ENCODE results near the gene APPL1. TPM values are rescaled to one million over a fixed set of nuclear protein-coding genes. Genes with fewer than 3 reads are reported as not detected.
"Not testable (repeated sequence)": the region's sequence is repeated elsewhere in the genome, so short reads cannot be mapped to it uniquely, and the experiment has no call there.

APPL1 gene
- total RNA-seq, 1 donor from 2014 or later = 39.9 TPM

- DNase-seq (ENCODE audit: low spot score) = no peak
Measured at GRCh38 chr3:57268416-57268815, 40.9 kb downstream of the APPL1 start.

DNA sequence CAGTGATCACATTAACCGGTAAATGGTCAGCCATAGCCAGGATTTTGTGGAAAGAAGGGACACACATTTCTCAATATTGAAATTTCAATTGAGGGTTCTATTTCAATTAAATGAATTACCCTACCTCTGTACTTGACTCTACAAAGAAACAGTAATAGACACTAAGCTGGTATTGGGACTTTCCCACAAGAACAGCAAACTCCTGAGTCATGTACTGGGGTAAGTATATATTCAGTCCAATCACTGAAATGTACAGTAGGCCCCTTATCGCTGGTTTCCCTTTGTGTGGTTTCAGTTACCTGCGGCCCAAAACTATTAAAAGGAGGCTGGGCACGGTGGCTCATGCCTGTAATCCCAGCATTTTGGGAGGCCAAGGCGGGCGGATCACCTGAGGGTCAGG lies 47.3 kb downstream of the APPL1 start:
- DNase-seq (ENCODE audit: low spot score) = no peak

GRCh38 chr3:57275393-57275792 lies 47.9 kb downstream of the APPL1 start:
- no peak for DNase-seq (ENCODE audit: low spot score)

DNA sequence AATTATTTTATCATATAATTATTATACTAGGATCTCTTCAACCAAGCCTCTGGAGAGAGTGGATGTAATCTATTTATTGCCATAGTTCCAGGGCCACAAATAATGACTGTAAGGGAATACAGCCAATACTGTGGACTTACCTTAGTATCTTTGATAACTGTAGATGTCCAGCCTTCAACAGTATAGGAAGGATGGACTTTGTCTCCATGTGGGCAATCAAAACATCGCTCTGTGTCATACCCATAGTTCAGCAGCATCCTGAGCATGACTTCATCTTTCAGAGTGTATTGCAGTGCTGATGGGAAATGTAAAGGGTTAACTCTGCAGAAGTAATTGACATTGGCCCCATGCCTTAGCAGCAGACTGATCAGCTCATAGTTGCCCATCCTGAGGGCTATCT lies 50.7 kb downstream of the APPL1 start:
- DNase-seq (ENCODE audit: low spot score) = no peak

- DNase-seq (ENCODE audit: low spot score) = no peak
Measured at GRCh38 chr3:57279685-57280084, 52.2 kb downstream of the APPL1 start.

DNA sequence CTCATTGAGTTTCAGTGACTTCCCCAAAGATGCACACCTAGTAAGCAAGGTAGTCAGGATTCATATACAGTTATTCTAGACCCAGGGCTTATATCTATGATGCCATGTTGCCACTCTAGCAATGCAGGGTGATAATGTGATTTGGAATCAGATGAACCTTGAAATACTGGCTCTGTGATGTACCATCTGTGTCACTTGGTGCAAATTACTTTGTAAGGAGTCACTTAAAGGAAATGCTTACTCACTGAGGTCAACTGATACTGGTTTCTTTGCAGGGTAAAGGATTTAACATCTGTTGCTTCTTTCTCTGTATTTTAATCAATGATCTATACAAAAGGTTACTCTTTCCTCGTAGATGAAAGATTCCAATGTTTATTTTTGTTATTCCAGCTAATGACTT lies 54.2 kb downstream of the APPL1 start:
- DNase-seq (ENCODE audit: low spot score) = no peak

GRCh38 chr3:57283334-57283733 lies 55.8 kb downstream of the APPL1 start:
- DNase-seq (ENCODE audit: low spot score) = no peak

DNA sequence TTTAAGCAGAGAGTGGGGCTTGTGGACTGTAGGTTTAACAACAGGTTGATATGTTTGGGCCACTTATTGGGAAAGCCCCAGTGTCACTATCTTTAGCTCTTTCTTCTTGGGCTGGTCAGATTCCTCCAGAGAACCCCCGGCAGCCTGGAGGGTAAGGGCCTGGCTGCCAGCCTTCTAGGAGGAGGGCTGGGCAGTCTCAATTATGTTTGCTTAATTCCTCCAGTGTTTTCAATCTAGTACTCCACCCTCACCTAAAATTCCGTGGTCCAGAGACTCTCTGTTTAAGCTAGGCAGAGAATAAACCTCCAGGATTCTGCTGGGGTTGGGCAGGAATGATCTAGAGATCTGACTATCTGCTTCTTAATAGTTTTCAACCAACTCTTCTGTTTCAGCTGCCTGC lies 59.7 kb downstream of the APPL1 start:
- DNase-seq (ENCODE audit: low spot score) = no peak

DNA sequence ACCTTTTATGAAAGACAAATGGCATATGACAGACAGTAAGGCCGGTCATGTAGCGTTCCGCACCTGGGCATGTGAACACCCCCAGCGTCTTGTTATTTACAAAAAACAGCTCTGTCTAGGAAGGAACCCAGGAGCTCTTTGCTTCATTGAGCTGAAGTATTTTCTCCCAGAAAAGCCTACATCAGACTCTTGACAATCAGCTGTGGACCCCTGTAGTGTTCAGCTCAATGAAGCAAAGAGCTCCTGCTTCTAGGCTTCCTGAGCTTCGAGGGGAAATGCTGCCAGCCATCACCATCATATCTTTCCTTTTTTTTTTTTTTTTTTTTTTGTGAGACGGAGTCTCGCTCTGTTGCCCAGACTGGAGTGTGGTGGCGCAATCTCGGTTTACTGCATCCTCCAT lies 60.9 kb downstream of the APPL1 start:
- no peak for DNase-seq (ENCODE audit: low spot score)

DNA sequence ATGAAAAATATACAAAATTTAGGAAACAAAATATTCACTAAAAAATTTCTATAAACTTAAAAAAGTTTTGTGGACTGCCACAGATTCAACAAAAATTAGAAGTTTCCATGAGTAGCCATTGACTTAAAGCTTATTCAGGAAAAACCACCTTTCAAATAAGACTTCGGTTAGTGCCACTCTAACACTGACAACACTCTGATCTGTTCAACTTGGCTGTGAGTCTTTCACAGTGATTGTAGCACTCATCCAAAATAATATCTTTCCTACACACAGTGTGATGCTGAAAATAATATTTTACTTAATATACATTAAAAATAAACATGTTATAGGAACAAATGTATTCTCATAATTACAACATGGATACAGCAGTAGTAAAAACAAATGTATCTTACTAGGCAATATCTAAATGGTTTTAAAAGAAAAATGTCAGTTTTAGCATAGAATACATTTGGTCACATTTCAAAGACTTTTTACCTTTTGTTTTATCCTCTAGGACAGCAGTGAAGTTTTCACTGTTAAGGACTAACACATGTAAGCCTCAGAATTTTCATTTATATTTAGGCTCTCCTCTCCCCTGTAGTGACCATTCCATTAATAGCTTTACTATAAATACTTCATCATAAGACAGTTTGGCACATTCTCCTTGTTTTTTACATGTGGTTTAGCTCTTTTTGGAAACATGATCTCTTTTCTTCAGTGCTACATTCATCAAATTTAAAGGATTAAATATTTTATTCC lies 64.8 kb downstream of the APPL1 start, which contains the start of gene ASB14:
TSS of gene ASB14 (minus strand) at position 527 of the 738 bp plus-strand sequence. CDS start 652 bp downstream, outside the sequence.
- no peak for DNase-seq (ENCODE audit: low spot score)

DNA sequence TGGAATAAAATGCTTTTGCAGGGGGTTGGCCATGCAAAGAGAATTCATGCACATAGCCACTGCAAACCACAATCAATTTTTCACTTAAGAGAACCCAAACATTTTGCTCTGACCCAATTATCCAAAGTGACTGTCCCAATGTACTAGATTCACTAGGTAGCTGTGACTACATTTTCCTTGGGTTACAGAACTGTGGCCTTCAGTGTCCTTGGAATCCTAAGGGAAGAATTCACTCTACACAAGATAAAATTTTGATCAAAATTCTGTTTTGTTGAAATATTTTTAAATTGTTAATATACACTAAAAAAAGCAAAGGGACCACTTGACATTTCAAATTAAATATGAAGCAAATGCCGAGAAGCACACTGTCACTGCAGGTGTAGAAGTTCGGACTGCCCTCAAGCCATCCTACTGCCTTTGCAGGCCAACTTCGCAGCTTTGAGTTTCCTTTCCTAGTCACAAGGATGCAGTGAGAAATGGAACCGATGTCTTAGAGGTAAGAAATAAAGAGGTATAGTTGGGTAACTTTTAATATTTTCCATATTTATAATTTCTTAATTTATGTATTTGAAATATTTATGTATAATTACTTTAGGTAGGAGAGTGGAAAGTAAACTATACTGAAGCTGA lies 65.5 kb downstream of the APPL1 start:
- DNase-seq (ENCODE audit: low spot score) = no peak

- DNase-seq (ENCODE audit: low spot score) = peak; percentile 20
Measured at GRCh38 chr3:57298041-57298440, 70.5 kb downstream of the APPL1 start.

- not testable (repeated sequence) for DNase-seq (ENCODE audit: low spot score)
Measured at GRCh38 chr3:57303520-57303919, 76.0 kb downstream of the APPL1 start.

GRCh38 chr3:57309769-57310360 lies 82.3 kb downstream of the APPL1 start:
- no peak for DNase-seq (ENCODE audit: low spot score)

DNA sequence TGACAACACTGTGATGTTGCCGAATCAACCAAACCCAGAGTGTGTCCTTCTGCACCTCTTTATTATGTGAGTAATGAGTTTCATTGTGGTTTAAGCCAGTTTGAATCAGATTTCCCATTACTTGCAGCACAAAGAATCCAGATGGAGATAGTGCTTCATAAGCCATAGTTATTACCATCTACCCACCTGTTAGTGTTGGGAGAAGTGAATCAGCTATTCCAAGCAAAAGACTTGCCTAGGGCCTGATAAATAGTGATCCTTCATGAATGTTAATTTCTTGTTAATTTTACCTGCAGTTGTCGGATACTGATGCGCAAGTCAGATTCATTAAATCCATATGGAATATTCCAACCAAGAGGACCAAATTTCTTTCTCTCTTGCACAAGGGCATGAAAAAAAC lies 86.7 kb downstream of the APPL1 start:
- DNase-seq (ENCODE audit: low spot score) = no peak

Other genes starting within 250 kb of the APPL1 start
- gene SPATA12, start 167.1 kb upstream of the APPL1 start, total RNA-seq = 0.43 TPM
- 11.7 TPM for gene IL17RD, start 62.4 kb upstream of the APPL1 start, total RNA-seq
- 0.52 TPM for gene HESX1, start 27.8 kb upstream of the APPL1 start, total RNA-seq
- gene ASB14, start 65.0 kb downstream of the APPL1 start, total RNA-seq = not detected